ENCODE data around the gene DDN. TPM values are rescaled to one million over a fixed set of nuclear protein-coding genes. Genes with fewer than 3 reads are reported as not detected.

Gene DDN
- total RNA-seq, 4 donors from 2014 or later: 0.11 TPM; not detected in 3

DNA sequence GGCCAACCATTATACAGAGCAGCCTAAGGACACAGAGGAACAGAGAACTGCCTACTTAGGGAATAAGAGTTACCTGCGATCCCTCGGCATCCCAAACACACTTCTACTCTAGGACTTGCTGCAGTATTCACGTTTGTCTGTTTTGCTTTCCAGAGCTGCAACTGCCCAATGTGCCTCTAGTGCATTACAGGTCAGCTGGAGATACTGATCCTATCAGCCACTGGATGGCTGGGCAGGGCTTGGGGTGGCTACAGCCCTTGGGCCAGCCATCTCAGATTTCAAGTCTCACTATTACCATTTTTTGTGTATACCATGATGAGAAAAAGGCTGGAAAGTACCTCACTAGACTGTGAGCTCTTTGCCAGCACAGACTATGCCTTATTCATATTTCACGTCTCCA, 46.5 kb downstream of the DDN start:
- DNase-seq (ENCODE audit: extremely low spot score): no peak
- no peak overlapping the region for H3K4me3 ChIP-seq
- no peaks in the 10 kb centered on the region for H3K27me3 ChIP-seq
- intact Hi-C loops (cut with DNase I): no loop called here
- H3K27ac ChIP-seq (replicated peaks in 1 of 4): no peak overlapping the region
- H3K36me3 ChIP-seq: peaks cover 0 to 24% (median 17%) of the 10 kb centered on the region in 4 donors
- H3K9me3 ChIP-seq: no peaks in the 10 kb centered on the region
- WGBS: 88% methylated on average over 4 of the region's 4 CpGs
- TF ChIP-seq EP300 (IDR thresholded peaks at IDR 0.05) (no peak), POLR2A (IDR thresholded peaks at IDR 0.05; ENCODE audit: low read depth) (no peak), POLR2AphosphoS5 (IDR thresholded peaks at IDR 0.05) (no peak)
- TF ChIP-seq, protein P1, sequence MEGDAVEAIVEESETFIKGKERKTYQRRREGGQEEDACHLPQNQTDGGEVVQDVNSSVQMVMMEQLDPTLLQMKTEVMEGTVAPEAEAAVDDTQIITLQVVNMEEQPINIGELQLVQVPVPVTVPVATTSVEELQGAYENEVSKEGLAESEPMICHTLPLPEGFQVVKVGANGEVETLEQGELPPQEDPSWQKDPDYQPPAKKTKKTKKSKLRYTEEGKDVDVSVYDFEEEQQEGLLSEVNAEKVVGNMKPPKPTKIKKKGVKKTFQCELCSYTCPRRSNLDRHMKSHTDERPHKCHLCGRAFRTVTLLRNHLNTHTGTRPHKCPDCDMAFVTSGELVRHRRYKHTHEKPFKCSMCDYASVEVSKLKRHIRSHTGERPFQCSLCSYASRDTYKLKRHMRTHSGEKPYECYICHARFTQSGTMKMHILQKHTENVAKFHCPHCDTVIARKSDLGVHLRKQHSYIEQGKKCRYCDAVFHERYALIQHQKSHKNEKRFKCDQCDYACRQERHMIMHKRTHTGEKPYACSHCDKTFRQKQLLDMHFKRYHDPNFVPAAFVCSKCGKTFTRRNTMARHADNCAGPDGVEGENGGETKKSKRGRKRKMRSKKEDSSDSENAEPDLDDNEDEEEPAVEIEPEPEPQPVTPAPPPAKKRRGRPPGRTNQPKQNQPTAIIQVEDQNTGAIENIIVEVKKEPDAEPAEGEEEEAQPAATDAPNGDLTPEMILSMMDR (IDR thresholded peaks at IDR 0.05): no peak
- H3K4me1 ChIP-seq: peaks cover 19 to 31% (median 26%) of the 10 kb centered on the region in 4 donors

DNA sequence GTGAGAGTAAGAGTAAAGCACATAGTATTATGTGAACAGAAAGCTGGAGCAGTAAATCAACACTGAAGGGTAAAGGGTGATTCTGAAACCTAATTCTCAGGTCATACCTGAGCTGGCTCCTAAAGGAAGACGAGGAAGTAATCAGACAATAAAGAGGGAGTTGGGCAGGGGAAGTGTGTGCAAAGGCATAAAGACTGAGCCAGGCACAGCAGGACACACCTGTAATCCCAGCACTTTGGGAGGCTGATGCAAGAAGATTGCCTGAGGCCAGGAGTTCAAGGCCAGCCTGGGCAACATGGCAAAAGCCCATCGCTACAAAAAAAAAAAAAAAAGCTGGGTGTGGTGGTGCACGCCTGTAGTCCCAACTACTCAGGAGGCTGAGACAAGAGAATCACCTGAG, 51.4 kb downstream of the DDN start:
- Histone ChIP-seq H3K4me3 (no peak overlapping the region), H3K36me3 (peaks cover 0 to 27% (median 13%) of the 10 kb centered on the region in 4 donors), H3K27ac (replicated peaks in 1 of 4) (no peak overlapping the region), H3K9me3 (no peaks in the 10 kb centered on the region), H3K27me3 (no peaks in the 10 kb centered on the region), H3K4me1 (peaks cover 6 to 23% (median 19%) of the 10 kb centered on the region in 4 donors)
- 100% methylated on average over 3 of the region's 3 CpGs for WGBS
- intact Hi-C loops (cut with DNase I): no loop called here
- TF ChIP-seq POLR2AphosphoS5 (IDR thresholded peaks at IDR 0.05) (no peak), EP300 (IDR thresholded peaks at IDR 0.05) (no peak), POLR2A (IDR thresholded peaks at IDR 0.05; ENCODE audit: low read depth) (no peak)
- TF ChIP-seq, protein P1 (IDR thresholded peaks at IDR 0.05): no peak
- DNase-seq (ENCODE audit: extremely low spot score): no peak

DNA sequence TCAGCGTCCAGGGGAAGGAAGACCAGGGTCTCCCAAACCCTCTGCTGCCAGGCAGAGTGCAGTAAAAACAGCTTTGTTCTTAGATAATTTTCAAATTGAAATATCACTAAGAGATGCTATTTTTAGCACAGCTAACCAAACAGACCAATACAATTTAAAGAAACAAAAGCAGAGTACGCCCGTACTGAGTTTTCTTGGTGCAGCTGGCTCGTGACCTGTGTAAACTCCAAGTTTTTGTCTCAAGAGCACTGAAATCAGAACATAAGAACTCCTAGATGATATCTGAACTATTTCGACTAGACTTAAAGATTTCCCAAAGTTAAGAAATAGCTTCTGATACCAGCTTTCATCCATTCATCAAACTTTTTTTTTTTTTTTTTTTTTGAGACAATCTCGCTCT, 52.2 kb downstream of the DDN start:
- WGBS: 66% methylated on average over 6 of the region's 6 CpGs
- H3K4me3 ChIP-seq: no peak overlapping the region
- H3K27ac ChIP-seq (replicated peaks in 1 of 4): no peak overlapping the region
- H3K4me1 ChIP-seq: peaks cover 6 to 23% (median 19%) of the 10 kb centered on the region in 4 donors
- no peaks in the 10 kb centered on the region for H3K27me3 ChIP-seq
- no peak for TF ChIP-seq POLR2A (IDR thresholded peaks at IDR 0.05; ENCODE audit: low read depth)
- TF ChIP-seq, protein P1 (IDR thresholded peaks at IDR 0.05): no peak
- TF ChIP-seq EP300 (IDR thresholded peaks at IDR 0.05): no peak
- TF ChIP-seq POLR2AphosphoS5 (IDR thresholded peaks at IDR 0.05): no peak
- intact Hi-C loops (cut with DNase I): no loop called here
- H3K36me3 ChIP-seq: peaks cover 0 to 21% (median 12%) of the 10 kb centered on the region in 4 donors
- no peak for DNase-seq (ENCODE audit: extremely low spot score)
- no peaks in the 10 kb centered on the region for H3K9me3 ChIP-seq

DNA sequence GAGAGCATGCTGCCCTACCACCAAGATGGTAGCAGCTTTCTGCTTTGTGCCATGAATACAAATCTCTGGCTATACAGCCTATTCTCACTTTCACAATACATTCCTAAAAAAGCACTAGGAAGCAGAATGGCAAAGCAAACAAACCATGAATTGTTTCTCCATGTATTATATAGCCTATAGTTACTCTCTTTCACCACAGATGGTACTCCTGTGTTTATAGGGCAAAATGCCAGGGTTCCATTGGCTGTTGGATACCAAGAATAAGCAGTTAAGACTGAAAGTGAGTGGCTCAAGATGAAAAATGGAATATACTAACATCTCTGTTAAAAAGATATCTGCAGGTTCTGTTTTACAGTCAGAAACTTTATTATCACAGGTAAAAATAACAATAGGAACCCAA, 53.0 kb downstream of the DDN start:
- H3K27me3 ChIP-seq: no peaks in the 10 kb centered on the region
- H3K36me3 ChIP-seq: peaks cover 0 to 21% (median 12%) of the 10 kb centered on the region in 4 donors
- intact Hi-C loops (cut with DNase I): no loop called here
- no peak for DNase-seq (ENCODE audit: extremely low spot score)
- H3K9me3 ChIP-seq: no peaks in the 10 kb centered on the region
- H3K27ac ChIP-seq (replicated peaks in 1 of 4): no peak overlapping the region
- no peak overlapping the region for H3K4me3 ChIP-seq
- H3K4me1 ChIP-seq: peaks cover 6 to 23% (median 20%) of the 10 kb centered on the region in 4 donors
- TF ChIP-seq, protein P1 (IDR thresholded peaks at IDR 0.05): no peak
- TF ChIP-seq POLR2AphosphoS5 (IDR thresholded peaks at IDR 0.05) (no peak), EP300 (IDR thresholded peaks at IDR 0.05) (no peak), POLR2A (IDR thresholded peaks at IDR 0.05; ENCODE audit: low read depth) (no peak)

Small RNAs within 50 kb of the gene (small RNA-seq; reads per million reads assigned to genes)
- gene RNU6-940P: 0 reads per million in 3 donors

Other genes starting within 250 kb of the DDN start
- 10 to 100 TPM; 17.9 to 35.5 (median 24.0) TPM for gene ADCY6, start 210.3 kb downstream of the DDN start, total RNA-seq
- 10 to 100 TPM; 11.6 to 41.0 (median 28.4) TPM for gene CACNB3, start 180.9 kb downstream of the DDN start, total RNA-seq
- 10 to 100 TPM; 51.1 to 88.3 (median 74.1) TPM for gene DDX23, start 147.2 kb downstream of the DDN start, total RNA-seq
- 1 to 10 TPM in 1 of 4 donors, under 1 TPM in 2, not detected in 1; 0.29 to 6.5 (median 0.32) TPM for gene RND1, start 133.5 kb downstream of the DDN start, total RNA-seq
- gene FKBP11, start 73.9 kb downstream of the DDN start, total RNA-seq: 1 to 10 TPM; 4.9 to 8.1 (median 7.8) TPM
- gene ARF3, start 41.9 kb downstream of the DDN start, total RNA-seq: 10 to 100 TPM; 42.8 to 71.9 (median 65.1) TPM
- gene WNT10B, start 27.6 kb downstream of the DDN start, total RNA-seq: 1 to 10 TPM in 2 of 4 donors, under 1 TPM in 2; 0.92 to 1.8 (median 1.1) TPM
- not detected for gene WNT1, start 21.1 kb downstream of the DDN start, total RNA-seq
- gene PRKAG1, start 19.4 kb upstream of the DDN start, total RNA-seq: 10 to 100 TPM; 52.0 to 70.6 (median 64.3) TPM
- gene KMT2D, start 61.4 kb upstream of the DDN start, total RNA-seq: 10 to 100 TPM; 47.2 to 85.2 (median 76.2) TPM
- under 1 TPM in 2 of 4 donors, not detected in 2; 0.40 to 0.97 TPM for gene RHEBL1, start 70.6 kb upstream of the DDN start, total RNA-seq
- gene DHH, start 95.4 kb upstream of the DDN start, total RNA-seq: 1 to 10 TPM in 3 of 4 donors, under 1 TPM in 1; 0.66 to 3.0 (median 1.9) TPM
- gene LMBR1L, start 111.5 kb upstream of the DDN start, total RNA-seq: 10 to 100 TPM; 24.7 to 54.0 (median 34.3) TPM
- gene TUBA1B, start 132.0 kb upstream of the DDN start, total RNA-seq: 1,000 to 10,000 TPM in 1 of 4 donors, 100 to 1,000 TPM in 3; 739 to 1,057 (median 846) TPM
- 1,000 to 10,000 TPM in 2 of 4 donors, 100 to 1,000 TPM in 2; 534 to 1,110 (median 887) TPM for gene TUBA1A, start 189.7 kb upstream of the DDN start, total RNA-seq